ENCODE results near the gene IQCF2.
"Not testable (repeated sequence)": the region's sequence is repeated elsewhere in the genome, so short reads cannot be mapped to it uniquely, and the experiment has no call there.

The IQCF2 gene

DNA sequence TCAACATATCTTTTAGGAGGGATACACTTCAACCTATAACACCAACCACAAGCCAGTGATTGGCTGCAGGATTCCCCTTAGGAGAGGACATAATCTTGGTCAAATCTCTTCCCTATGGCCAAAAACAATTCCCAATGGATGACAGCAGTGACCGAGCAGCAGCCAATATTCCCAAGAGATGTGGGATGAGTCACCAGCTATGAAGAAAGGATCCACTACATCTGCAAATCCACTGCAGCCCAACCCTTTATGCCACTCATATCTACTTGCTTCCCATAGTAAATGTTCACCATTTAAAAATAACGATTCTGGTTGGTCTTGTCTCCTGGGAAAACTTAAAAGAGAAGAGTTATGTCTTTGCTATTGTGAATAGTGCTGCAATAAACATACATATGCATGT is 18.5 kb downstream of the IQCF2 start:
- DNase-seq = no peak

DNA sequence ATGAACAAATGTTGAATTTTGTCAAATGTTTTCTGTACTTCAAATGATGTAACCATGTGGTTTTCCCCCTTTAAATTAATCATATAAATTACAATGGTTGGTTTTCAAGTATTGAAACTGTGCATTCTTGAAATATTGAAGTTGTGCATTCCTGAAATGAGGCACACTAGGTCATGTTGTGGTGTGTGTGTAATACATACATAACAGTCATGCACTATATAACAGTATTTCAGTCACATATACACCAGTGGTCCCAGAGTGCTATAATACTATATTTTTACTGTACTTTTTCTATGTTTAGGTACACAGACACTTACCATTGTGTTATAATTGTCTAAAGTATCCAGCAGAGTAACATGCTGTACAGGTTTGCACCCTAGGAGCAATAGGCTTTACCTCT is 25.0 kb downstream of the IQCF2 start:
- no peak for DNase-seq

DNA sequence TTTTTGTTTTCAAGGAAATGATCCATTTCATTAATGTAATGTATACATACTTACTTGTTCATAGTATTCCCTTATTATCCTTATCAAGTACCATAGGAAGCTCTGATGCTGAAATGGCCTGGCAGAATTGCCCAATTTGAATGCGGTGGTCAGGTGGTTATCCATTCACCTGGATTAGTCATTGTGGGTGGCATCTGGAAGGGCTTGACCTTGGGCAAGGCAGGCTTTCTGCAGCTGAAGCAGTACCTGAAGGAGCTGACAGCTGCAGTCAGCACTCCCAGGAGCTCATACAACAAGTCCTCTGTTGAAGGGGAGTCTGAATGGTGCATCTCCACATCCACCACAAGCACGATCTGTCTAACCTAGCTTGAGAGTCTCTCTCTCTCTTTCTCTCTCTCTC is 26.2 kb downstream of the IQCF2 start:
- DNase-seq = no peak

DNA sequence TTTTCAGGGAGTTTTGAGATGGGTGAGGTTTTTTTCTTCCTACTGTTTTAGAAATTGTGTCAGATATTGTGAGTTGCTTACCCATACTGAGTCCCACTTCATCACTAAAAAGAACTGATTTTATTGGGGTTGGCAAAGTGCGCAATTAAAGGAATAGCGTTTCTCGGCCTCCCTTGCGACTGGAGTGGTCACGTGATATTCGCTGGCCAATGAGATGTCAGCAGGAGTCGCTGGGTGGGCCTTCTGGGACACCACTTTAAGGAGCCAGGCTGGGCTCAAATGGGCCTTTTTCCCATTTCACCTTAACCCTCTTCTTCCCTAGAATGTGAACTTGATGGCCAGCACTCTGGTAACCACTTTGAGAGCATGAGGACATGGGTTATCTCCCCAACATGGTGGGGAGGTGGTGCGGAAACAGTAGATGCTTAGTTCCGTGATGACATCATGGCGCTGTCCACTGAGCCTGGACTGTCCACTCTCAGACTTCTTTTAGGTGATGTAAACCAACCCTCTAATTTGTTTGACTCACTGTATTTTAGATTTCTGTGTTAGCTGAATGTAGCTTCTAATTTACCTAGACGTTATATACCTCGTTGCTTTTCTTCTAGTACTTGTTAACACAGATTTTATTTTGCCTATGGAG is 27.2 kb downstream of the IQCF2 start:
- DNase-seq = no peak

DNA sequence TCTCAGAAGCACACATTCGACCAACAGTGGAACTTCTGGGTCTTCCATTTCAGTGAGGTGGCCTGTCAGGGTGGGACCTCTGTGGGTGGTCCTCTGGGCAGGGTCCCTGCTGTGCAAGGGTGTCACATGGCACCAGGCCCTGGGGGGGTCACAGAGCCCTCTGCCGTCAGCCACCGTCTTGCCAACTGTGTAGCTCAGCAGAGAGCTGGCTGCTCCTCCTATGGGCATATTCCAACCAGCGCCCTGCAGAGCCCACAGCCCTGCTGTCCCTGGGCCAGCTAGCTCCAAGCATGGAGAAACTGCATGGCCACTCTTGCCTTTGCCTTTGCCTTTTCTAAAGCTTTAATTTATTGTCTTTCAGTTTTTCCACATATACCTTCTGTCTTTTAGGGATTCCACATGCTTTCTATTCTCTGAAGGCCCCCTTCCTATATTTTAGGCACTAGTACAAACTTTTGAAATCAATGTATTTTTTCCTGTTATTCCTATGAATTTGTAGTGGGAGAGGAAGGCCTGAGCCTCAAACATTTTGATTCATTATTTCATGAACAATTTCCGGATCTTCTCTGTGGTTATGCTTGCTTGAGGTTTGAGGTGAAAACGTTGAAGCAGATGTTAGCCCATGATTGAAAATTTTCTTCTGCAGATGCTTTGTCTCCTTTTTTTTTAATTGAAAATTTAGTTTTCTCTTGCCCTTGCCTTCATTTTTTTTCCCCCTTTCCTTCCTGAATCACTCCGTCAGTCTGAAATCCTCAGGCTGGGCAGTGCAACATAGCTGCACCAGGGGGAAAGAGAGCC is 30.0 kb downstream of the IQCF2 start:
- DNase-seq = no peak

DNA sequence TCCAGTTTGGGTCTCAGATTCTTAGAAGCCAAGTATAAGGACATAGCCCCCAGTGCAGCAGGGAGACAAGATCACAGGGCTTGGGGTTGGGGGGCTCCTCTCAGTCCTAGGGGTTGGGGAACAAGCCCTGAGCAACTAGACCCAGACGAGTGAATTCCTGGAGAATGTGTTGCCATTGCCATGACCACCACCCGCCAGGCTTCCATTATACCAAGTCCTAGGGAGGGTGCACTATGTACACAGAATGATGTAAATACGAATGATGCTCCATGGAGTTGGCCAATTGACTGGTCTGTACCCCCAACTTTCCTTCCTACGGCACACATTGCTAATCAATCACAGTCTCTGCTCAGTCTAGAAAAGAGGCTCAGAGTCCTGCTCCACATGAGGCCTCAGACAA is 33.0 kb downstream of the IQCF2 start:
- no peak for DNase-seq

DNA sequence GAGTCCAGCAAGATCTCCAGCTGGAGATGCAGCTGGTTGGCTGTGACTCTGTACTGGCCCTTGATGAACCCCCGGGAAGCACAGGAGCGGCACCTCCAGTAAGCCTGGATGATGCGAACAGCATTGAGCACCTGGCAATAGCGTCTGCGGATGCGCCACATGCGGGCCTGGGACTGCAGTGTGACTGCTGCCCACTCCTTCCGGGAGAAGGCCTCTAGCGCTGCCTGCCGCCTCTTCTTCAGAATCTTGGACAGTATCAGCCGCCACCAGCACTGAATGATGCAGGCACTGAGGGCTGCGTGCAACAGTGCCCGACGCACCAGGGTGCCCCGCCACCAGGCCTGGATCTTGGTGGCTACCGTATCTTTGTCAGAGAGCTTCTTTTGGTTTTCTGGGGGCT is 33.5 kb downstream of the IQCF2 start:
- no peak for DNase-seq

DNA sequence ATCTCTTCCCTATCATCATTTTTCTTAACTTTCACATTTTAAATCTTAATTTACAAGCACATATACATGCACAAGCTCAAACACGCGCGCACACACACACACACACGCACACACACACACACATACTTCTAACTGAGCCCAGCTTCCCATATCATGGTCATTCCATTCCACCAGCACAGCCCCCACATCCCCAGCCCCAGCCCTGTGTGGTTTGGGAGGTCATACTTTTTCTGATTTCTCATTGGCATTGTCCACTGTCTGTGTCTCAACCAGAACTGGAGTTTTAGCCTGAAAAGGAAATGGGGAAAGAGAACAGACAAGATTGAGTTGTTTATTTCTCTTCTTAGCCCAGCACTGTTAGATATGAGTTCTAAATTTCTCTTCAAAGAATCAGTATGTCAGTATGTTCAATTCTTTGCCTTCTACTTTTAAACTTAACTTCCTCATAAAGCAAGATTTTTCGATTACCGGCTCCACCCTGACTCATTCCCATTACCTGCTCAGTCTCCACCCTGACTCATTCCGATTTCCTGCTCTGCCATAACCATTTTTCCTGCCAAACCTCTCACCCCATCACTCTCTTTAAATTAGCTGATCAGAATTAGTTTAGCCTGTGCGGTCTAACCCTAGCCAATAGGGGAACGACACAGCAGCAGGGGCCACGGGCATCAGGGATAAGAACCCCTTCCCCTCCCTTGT is 35.3 kb downstream of the IQCF2 start:
- no peak for DNase-seq

DNA sequence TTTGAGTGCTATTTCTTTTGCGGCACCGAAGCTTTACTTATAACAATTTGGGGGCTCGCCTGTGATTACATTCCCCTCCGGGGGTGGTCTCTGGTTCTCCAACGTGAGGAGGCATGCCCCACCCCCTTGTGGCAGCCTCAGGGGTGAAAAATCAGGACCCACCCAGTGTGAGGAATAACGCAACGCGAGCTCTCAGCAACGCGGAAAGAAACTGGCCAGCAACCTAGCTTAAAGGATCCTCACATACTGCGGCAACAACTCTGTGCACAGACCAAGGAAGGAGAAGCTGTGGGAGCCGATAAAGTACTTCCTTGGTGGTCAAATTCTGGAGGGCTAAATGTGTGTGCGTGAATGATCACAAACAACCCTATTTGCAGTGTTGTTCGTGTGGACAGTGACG is 36.0 kb downstream of the IQCF2 start:
- DNase-seq = no peak

DNA sequence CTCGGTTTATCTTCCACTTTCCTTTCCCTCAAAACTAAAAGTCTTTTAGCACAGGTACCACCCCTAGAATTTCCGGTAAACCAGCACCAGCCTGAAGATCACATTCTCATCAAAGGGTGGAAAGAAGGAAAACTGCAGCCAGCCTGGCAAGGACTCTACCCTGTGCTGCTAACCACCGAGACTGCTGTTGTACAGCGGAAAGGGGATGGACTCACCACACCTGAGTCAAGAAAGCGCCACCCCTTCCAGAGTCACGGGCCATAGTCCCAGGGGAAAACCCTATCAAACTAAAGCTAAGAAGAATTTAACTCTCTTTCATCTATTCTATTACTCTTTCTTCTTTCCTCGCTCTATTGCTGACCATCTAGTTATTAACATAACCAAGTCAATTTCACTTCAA is 38.6 kb downstream of the IQCF2 start:
- not testable (repeated sequence) for DNase-seq

DNA sequence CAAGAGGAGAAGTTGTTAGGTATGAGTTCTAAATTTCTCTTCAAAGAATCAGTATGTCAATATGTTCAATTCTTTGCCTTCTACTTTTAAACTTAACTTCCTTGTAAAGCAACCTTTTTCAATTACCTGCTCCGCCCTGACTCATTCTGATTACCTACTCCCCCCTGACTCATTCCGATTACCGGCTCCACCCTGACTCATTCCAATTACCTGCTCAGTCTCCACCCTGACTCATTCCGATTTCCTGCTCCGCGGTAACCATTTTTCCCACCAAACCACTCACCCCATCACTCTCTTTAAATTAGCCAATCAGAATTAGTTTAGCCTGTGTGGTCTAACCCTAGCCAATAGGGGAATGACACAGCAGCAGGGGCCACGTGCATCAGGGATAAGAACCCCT is 40.9 kb downstream of the IQCF2 start:
- DNase-seq = peak; percentile 33 to 35

DNA sequence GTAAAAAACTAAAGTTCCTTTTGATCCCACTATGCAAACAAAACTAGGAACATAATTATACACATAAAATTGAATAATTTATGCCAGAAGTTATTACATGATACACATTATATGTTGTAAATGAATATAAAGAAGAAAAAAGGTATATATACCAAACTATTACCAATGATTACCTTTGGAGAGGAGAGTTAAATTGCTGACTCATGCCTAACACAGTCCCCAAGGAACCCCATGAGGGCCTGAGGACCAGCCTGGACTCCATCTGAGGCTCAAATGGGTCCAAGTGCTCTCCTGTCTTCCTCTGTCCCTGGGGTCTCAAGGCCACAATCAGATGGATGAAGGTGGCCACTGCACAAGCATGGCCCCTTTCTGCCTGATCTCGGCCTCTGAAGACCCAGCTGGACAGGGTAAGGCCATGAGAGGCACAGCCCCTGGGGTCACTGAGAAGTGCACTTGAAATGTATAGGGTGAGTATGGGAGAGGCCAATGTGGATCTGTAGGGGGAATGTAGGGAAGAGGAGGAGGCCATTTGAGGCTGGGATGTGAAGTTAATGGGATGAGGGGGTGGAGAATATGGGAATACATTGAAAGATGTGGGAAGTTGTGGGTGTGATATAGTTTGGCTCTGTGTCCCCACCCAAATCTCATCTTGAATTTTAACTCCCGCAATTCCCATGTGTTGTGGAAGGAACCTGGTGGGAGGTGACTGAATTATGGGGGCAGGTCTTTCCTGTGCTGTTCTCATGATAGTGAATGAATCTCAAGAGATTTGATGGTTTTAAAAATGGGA is 42.8 kb downstream of the IQCF2 start:
- DNase-seq = no peak

DNA sequence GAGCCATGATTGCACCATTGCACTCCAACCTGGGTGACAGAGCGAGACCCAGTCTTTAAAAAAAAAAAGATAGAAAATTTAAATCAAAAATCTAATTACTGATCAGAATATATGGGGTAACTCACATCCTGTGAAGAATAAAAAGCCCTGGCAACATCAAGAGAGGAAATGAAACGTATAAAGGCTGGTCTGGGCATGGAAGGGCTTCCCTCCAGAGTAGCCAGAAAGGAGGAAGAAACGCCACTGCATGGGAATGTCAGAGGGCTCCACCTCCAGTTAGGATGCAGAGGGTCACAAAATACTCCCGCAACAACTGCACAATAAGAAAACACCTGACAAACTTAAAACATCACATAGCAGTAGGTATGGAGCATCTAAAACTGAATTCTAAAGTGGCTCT is 46.6 kb downstream of the IQCF2 start:
- no peak for DNase-seq
